D721Med (cell line): ENCODE data around the gene MIER3.

Experiments
- DNase-seq: peaks from one replicate; pipeline ENCODE4 v3.0.0; 2011; ENCODE audit warnings: low spot score; ENCODE audit not compliant: insufficient read length
- FAIRE-seq: peaks from 2 replicates; lab custom pipeline; 2011; peaks lifted over from hg19 to GRCh38; lab: Jason Lieb, UNC
- TF ChIP-seq, protein P1 (sequence below): IDR thresholded peaks from 2 replicates; pipeline ENCODE4 v1.5.1; 2012; ENCODE audit warnings: mild to moderate bottlenecking, control low read depth; ENCODE audit not compliant: insufficient read depth; ENCODE audit errors: missing control alignments

The MIER3 gene

DNA sequence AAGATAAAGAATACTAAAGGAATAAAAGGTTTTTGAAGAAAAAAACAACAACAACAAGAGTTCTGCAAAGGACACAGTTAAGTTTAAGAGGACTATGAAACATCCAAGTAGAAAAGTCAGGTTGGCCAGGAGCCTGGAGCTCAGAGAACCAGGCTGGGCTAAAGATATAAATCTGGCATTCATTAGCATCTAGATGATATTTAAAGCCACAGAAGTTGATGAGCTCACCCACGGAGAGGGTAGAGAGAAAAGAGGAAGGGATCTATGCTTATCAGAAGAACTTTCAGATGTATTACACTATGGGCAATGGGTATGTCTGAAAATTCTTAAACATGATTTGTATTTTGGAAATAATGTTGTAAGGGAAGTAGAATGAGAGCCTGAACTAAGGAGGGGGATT lies 9.9 kb downstream of the MIER3 start:
- no peak for DNase-seq
- FAIRE-seq: no peak
- TF ChIP-seq, protein P1, sequence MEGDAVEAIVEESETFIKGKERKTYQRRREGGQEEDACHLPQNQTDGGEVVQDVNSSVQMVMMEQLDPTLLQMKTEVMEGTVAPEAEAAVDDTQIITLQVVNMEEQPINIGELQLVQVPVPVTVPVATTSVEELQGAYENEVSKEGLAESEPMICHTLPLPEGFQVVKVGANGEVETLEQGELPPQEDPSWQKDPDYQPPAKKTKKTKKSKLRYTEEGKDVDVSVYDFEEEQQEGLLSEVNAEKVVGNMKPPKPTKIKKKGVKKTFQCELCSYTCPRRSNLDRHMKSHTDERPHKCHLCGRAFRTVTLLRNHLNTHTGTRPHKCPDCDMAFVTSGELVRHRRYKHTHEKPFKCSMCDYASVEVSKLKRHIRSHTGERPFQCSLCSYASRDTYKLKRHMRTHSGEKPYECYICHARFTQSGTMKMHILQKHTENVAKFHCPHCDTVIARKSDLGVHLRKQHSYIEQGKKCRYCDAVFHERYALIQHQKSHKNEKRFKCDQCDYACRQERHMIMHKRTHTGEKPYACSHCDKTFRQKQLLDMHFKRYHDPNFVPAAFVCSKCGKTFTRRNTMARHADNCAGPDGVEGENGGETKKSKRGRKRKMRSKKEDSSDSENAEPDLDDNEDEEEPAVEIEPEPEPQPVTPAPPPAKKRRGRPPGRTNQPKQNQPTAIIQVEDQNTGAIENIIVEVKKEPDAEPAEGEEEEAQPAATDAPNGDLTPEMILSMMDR: no peak

DNA sequence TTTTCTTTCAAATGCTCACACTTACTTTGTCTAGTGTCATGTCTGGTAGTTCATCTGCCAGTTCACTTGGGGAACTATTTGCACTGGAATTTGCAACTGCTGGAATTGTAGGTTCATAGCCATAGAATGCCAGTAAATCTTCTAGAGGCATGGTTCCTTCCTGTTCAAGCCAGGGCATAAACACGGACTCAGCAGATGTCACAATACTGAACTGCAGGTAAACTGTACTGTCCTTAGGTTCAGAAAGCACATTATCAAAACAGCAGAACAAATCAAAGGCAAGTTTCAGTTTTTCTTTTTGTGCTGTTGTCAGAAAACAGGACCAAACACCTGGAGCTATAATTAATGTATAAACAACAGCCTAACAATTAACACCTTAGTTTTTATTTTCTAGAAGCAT lies 13.1 kb downstream of the MIER3 start:
- no peak for FAIRE-seq
- DNase-seq: no peak
- TF ChIP-seq, protein P1: no peak

DNA sequence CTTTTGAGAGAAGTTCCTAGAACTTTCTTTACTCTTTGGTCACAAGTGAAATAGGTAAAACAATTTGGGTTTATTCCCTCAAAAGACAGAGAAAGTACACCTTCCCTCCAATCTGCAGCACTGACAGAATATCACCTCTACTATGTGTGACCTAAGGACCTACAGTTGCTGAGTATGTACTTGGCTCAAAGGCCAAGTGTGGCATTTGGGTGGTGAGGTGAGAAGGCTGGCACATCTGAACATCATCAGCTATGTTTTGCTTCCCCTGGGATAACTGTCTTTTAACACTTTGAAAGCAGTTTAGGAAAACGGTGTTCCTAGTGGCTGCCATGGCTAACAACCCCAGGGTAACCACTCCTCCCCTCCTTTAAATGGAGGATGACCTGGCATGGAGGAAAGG lies 17.6 kb downstream of the MIER3 start:
- TF ChIP-seq, protein P1: no peak
- FAIRE-seq (no peak), DNase-seq (no peak)

DNA sequence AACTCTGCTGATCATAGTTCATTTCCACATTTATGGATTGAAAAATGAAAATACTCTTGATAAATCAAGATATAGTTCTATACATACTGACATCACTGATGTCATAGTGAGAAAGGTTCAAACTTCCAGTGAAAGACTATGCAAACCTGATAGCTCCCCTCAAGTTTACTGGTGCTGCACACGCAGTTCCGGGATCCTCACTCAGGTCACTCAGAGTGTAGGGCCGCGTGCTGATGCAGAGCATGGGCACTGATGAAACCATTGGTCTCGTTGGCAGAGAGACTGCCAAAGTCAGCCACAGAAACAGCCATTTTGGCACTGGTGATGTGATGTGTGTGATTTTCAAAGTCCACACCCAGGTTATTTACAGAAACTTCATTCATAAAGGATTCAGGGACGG lies 29.0 kb downstream of the MIER3 start:
- FAIRE-seq (no peak), DNase-seq (no peak)
- TF ChIP-seq, protein P1: no peak

DNA sequence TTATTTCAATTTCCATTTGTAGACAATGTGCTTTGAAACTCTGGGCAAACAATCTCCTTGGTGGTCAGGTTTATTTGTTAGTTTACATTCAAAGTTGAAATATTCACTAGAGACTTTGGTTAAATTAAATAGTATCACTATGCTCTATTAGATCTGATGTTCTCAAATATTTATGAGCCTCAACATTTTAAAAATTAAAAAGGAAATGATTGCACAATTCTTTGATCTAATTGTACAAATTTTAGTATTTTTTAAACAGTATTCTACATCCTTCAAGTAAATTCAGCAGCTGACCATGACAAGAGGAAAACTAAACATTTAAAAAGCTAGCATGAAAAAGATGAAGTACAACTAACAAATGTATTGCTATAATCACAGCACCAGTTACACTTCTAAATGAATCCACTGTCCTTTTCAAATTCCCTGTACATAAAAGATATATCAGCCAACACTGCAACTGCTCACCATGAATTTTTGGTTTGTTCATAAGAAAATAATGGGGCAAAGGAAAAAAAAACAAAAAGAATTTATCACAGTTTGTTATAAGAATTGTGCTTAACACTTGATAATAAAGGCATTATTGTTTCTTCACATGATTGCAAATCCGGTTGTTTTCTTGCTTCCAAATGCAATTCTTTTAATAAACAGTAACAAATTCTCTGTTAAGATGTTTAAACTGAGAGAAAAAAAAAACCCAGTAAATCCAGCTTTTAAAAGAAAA lies 31.8 kb downstream of the MIER3 start:
- FAIRE-seq (peak; percentile 77), DNase-seq (no peak)
- TF ChIP-seq, protein P1: no peak

DNA sequence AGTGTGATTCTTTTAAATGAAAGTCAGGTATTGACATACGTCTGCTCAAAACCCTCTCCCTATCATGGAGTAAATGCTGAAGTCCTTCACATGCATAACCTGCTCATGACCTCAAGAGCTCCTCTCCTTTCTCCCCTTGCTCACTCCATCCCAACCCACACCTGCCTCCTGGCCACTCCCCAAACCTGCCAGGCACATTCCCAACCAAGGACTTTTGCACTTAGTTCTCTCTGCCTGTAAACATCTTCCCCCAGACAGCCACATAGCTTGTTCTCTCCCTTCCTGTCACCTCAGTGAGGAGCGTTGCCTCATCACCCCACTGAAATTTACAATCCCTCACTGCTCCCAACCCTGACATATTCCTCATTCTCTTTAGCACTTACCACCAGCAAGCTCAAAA lies 33.9 kb downstream of the MIER3 start:
- TF ChIP-seq, protein P1: no peak
- DNase-seq (no peak), FAIRE-seq (no peak)

DNA sequence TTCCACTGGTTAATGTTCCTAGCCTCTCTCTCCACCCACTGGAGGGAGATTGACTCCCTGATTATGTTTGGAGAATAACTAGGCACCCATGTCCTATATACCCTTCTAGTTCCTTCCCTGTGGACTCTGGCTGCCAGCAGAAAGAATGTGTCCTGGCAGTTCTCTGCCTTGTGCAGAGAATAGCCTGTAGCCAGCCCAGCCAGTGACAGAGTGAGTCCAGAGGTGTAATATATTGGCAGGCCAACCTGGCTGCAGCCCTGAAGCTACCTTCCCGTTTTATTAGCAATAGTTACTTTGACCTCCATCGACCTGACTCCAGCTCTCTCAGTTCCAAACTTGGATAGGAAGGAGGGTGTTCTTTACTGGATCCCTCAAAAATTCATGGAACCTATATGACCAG lies 34.4 kb downstream of the MIER3 start:
- TF ChIP-seq, protein P1: no peak
- no peak for DNase-seq
- FAIRE-seq: no peak
